GM19328 (cell line): ENCODE results near the gene BTBD9.
A peak's percentile ranks its signal among the peaks of the same experiment; 100 is the strongest.
"Not testable (repeated sequence)": the region's sequence is repeated elsewhere in the genome, so short reads cannot be mapped to it uniquely, and the experiment has no call there.

Source experiments
- ATAC-seq: cut with Tn5 transposase; IDR thresholded peaks from one replicate; pipeline ENCODE4 v1.9.1; 2021; ENCODE audit warnings: mild to moderate bottlenecking, moderate library complexity; ENCODE audit not compliant: unreplicated experiment

Gene BTBD9

DNA sequence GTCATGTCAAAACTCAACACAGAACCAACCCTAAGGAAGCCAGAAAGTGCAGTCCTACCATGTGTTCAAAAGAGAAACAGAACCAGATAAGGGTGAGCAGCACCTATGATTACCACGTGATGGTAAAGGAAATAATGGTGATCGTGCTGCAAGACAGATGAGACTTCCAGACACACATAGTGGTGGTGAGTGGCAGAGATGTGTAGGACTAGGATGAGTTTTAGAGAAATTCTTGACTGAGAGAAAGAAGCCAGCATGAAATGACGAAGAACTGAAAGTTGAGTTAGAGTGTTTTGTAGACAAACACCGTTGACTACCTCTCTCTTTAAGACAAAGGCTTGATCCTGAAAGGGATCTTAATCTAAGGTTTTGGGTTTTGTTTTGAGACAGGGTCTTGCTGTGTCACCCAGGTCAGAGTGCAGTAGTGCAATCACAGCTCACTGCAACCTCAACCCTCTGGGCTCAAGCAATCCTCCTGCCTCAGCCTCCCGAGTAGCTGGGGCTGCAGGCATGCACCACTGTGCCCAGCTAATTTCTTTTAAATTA is 10.6 kb upstream of the BTBD9 start:
- no peak for ATAC-seq

GRCh38 chr6:38649744-38650143 is 10.0 kb upstream of the BTBD9 start:
- ATAC-seq: no peak

- no peak for ATAC-seq
Measured at GRCh38 chr6:38648629-38649028, 8.9 kb upstream of the BTBD9 start.

GRCh38 chr6:38646166-38646878 is 6.6 kb upstream of the BTBD9 start:
- ATAC-seq: no peak

DNA sequence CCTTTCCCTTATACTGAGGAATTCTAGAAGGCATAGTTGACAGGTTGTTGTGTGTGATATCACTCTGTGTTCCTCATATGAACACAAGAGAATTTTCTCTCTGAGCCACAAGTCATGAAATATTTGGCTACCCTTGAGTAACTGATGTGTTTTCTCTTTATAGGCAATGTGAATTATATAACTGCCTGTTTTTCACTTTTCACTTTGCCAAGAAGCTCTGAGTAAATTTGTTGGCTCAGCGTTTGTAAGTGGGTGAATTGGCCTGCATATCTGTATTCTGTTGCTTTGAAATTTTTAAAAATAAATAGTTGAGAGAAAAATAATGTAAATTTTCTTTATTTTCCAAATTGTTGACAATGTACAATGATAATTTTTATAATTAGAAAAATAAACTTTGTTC is 5.2 kb upstream of the BTBD9 start:
- no peak for ATAC-seq

GRCh38 chr6:38640216-38640909 is 634 bp upstream of the BTBD9 start:
- ATAC-seq: no peak

- peak; percentile 32 for ATAC-seq
Measured at GRCh38 chr6:38638941-38639497, 710 bp downstream of the BTBD9 start.

- no peak for ATAC-seq
Measured at GRCh38 chr6:38637756-38638155, 2.0 kb downstream of the BTBD9 start.

DNA sequence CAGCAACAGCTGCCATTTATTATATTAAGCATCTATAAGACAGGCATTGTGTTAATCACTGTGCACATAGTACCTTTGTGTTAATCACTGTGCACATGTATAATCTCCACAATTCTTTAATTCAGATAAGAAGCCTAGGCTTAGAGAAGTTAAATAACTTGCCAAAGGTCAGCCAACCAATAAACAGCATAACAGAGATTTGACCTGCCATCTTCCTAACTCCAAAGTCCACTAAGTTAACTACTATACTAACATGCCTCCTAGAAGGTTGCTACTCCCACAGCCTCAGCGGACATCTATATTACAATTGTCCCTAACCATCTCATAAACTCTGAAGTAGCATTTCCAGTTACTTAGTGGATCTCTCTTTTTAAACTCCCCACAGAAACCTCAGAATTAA is 3.7 kb downstream of the BTBD9 start:
- no peak for ATAC-seq

GRCh38 chr6:38634518-38634917 is 5.2 kb downstream of the BTBD9 start:
- ATAC-seq: no peak

GRCh38 chr6:38632490-38632889 is 7.2 kb downstream of the BTBD9 start:
- ATAC-seq: no peak

DNA sequence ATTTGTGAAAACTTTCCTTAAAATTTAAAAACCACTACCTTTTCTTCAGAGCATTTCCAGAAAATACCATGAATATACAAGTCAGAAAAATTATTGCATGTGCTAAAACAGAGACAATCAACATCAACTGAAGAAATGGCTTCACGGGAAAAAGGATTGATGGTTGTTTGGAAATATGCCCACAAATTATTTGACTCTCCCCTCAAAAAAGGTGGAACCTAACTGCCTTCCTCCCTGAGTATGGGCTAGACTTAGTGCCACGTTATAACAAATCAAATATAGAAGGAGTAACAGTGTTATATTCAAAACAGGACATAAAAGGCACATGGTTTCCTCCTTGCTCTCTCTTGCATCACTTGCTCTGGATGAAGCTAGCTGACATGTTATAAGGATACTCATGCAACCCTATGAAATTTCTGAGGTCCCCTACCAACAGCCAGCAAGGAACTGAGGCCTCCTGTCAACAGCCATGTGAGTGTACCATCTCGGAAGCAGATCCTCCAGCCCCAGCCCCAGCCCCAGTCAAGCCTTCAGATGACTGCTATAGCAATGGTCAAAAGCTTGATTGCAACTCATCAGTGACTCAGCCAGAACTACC is 8.4 kb downstream of the BTBD9 start:
- ATAC-seq: no peak

DNA sequence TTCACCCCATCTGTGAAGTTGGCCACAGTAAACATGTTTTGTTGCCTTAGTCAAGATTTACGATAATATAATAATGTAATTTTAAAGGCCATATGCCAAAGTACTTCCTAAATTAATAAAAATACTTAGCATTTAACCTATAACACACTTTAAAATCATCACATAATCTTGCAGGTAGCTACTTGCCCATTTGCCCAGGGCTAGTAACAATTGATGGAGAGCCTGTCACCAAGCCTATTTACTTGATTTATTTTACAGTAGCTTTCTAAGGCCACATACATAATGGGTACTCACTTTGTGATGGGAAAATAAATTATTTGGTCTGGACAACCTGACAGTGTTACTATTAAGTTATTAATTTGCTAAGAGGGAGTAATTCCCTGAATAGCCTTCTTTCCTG is 14.5 kb downstream of the BTBD9 start:
- ATAC-seq: no peak

DNA sequence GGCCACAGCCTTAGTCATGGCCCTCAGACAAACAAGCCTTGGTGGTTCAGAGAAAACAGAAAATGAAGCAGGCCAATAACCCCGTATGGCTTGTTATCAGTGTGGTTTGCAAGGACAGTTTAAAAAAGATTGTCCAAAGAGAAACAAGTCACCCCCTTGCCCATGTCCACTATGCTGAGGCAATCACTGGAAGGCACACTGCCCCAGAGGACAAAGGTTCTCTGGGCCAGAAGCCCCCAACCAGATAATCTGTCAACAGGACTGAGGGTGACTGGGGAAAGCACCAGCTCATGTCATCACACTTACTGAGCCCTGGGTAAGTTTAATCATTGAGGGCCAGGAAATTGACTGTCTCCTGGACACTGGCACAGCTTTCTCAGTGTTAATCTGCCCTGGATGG is 20.4 kb downstream of the BTBD9 start:
- not testable (repeated sequence) for ATAC-seq

DNA sequence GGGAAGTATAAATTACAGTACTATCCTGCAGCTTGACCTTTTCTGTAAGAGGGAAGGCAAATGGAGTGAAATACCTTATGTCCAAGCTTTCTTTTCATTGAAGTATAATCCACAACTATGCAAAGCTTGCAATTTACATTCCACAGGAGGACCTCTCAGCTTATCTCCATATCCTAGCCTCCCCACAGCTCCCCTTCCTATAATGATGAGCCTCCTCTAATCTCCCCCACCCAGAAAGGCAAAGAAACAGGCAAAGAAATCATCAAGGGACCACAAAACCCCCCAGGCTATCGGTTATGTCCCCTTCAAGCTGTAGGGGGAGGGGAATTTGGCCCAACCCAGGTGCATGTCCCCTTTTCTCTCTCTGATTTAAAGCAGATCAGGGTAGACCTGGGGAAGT is 21.4 kb downstream of the BTBD9 start:
- ATAC-seq: not testable (repeated sequence)

DNA sequence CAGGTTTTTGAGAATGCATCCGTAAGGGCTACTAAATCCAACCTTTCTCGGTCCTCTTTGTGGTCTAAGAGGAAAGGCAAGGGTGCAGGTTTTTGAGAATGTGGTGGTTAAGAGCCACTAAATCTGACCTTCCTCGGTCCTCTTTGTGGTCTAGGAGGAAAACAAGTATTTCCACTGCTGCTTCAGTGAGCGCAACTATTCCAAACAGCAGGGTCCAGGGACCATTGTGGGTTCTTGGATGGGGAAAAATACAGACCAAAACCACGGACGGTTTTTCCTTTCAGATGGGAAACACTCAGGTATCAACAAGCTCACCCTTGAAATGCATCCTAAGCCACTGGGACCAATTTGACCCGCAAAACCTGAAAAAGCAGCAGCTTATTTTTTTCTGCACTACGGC is 21.9 kb downstream of the BTBD9 start:
- ATAC-seq: no peak

DNA sequence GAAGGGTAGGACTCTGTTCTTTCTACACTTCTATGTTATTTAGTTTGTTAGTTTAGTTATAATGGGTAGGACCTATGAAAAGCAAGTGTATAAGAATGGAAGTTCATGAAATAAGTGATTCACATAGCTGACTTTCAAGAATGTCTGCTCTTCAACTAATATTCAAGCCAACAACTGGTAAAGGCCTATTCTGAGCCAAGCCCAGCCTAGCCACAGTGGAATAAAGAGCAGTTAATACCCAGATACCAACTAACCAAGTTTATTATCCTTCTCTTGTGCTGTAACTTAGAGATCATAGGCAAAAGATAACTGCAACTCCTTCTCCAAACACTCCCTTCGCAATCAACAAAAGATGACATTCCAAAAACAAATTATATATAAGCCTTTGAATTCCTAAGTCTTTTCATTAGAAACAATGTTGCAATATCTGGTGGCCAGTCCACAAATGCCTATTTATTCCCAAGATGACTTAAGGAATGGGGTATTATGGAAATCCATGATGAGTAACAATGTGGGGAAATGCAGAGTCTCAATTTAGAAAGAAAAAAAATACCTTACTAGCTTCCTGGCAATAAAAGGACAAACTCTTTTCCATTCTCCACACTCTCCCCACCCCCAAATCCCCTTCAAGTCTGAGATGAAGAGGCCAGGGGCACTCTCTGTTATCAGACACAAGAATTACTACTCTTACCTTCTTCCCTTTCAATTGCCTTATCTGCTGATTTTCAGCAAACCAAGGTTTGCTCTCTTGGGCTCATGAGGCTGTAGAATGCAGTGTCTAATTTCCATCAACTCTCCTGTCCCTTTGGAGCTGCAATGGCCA is 27.4 kb downstream of the BTBD9 start:
- ATAC-seq: no peak

- ATAC-seq: no peak
Measured at GRCh38 chr6:38610050-38610625, 29.6 kb downstream of the BTBD9 start.

- no peak for ATAC-seq
Measured at GRCh38 chr6:38604700-38605099, 35.0 kb downstream of the BTBD9 start.

GRCh38 chr6:38603966-38604365 is 35.8 kb downstream of the BTBD9 start:
- no peak for ATAC-seq
